GM18907 (cell line): ENCODE results near the gene PHC2.

Experiments
- ATAC-seq: cut with Tn5 transposase; IDR thresholded peaks from one replicate; pipeline ENCODE4 v1.9.1; 2021; ENCODE audit warnings: mild to moderate bottlenecking, moderate library complexity; ENCODE audit not compliant: unreplicated experiment

The PHC2 gene

DNA sequence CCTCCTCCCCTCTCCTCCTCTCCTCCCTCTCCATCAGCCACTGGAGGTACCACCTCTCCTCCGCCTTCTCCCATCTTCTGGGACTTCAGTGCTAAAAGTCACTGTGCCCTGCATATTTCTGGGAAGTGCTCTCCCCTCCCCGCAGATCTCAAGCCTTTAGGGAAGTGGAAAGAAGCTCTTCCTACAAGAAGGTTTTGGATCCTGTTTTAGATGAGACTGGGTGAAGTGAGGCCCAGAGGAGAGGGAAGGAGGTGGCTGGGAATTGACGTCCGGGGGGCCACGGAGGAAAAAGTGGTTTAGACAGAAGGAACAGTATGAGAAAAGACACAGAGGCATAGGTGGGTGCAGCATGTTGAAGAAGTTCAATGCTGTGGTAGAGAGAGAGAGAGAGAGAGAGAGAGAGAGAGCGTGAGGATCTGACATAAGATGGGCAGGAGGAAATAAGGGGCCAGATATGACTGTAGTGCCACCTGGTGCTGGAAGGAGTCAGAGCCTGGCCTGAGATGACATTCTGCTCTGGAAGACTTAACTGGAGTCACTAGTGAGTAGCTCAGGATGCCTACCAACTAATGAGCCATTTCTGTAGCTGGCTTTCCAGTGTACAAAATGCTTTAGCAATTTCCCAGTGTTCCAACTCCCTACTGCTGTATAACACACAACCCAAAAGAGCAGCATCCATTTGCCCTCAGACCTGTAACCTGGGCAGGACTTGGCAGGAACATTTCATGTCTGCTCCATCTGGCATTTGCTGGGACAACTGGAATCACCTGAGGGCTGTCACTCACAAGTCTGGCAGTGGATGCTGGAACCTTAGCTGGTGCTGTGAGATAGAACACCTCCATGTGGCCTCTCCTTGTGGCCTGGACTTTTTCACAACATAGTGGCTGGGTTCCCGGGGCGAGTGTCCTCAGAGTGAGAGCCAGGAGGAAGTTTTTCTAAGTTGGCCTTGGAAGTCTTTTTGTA, 24.9 kb upstream of the PHC2 start:
- peak; percentile 71 for ATAC-seq

- ATAC-seq: no peak
Measured at GRCh38 chr1:33454646-33455282, 23.9 kb upstream of the PHC2 start.

GRCh38 chr1:33446590-33446989, 15.7 kb upstream of the PHC2 start:
- no peak for ATAC-seq

DNA sequence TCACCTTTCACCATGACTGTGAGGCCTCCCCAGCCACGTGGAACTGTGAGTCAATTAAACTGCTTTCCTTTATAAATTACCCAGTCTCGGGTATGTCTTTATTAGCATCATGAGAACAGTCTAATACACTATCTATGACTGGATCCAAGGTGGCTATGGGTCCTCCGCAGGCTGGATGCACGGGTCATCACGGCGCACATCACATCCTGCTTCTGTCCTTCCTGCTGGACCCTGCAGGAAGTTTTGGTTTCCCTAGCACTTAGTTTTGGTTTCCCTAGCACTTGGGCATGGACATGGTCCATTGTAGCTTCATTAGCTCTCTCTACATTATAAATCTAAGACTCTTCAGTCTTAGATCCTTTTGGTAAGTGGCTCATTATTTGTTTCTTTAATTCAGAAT, 14.2 kb upstream of the PHC2 start:
- no peak for ATAC-seq

GRCh38 chr1:33443705-33444180, 12.8 kb upstream of the PHC2 start:
- no peak for ATAC-seq

DNA sequence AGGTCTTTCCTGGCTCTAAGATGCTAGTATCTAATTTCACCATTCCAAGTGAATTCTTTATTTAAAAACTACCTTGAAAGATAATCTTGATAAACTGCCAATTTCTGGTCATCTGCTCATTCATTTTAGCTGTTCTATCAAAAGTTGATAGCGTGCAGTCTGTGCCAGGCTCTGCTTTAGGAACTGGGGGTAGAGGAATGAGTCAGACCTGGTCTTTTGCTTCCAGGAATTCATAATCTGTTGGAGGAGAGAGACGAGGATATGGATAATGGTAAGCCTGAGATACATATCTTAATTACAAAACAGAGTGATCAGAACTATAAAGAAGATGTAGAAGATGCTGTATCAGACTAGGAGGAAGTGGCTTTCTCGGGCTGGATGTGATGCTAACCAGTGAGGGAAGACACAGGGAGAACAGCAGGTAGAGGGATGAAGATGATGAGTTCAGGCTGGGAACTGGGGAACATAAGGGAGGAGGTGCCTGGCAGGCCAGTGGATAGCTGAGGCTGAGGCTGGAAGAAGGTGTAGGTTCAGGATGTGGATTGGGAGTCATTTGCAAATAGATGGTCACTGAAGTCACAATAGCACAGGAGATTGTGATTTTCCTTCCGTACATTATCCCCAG, 12.3 kb upstream of the PHC2 start:
- no peak for ATAC-seq

DNA sequence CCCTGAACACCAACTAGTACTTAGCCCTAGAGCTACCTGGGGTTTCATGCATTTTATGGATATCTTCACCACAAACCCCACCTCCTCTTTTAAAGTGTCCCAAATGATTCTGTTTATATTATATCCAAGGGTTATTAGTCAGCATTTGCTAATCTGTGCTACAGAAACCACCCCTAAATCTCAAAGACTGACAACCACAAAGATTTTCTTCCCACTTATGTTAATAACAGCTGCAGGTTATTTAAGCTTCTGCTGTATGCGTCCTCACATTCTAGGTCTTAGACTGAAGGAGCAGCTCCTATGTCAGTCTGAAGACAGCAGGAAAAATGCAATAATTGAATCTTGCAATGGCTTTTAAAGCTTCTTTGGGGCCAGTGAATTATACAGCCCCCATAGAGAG, 11.2 kb upstream of the PHC2 start:
- no peak for ATAC-seq

- ATAC-seq: no peak
Measured at GRCh38 chr1:33441088-33441745, 10.3 kb upstream of the PHC2 start.

DNA sequence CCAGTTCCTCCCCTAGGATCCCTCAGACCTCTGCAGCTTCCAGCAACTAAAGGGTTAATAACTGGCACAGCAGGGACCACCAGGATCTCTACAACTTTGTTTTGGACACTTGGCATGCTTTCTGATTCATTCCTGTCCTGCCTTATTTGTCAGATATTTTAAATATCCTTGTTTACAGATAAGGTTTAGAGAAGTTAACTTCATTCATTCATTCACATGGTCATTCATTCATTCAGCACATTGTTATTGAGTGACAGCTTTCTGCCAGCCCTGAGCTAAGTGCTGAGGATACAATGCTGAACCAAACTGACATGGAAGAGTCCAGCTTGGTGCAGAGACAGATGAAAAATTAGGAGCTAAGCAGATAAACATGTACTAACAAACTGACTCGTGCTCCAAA, 8.8 kb upstream of the PHC2 start:
- no peak for ATAC-seq

GRCh38 chr1:33438364-33439160, 7.7 kb upstream of the PHC2 start:
- no peak for ATAC-seq

- no peak for ATAC-seq
Measured at GRCh38 chr1:33436557-33437285, 5.8 kb upstream of the PHC2 start.

DNA sequence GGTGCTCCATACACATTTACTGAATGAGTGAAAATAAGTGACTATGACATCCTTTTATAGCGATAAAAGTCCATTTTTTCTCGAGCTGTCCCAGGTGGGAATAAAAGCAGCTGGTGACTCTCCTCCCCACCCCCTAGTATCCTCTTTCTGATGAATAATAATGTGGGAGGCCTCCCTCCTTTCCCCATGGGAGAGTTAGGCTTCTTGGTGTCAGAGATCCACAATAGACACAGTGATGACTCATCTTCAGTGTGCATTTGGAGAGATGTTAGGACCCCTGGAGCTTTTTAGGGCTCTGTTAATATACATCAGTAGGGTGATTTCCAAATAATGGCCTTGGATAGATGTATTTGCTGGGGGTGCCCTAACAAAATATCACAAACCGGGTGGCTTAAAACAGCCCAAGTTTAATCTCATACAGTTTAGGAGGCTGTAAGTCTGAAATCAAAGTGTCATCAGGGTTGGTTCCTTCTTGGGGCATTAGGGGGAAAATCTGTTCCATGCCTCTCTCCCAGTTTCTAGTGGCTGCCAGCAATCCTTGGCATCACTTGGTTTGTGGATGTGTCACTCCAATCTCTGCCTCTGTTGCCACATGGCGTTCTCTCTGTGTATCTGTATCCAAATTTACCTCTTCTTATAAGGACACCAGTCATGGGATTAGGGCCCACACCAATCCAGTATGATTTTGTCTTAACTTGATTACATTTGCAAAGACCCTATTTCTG, 4.4 kb upstream of the PHC2 start:
- ATAC-seq: no peak

GRCh38 chr1:33434363-33434750, 3.5 kb upstream of the PHC2 start:
- ATAC-seq: no peak

- no peak for ATAC-seq
Measured at GRCh38 chr1:33433509-33434362, 2.8 kb upstream of the PHC2 start.

GRCh38 chr1:33429856-33430691, 821 bp downstream of the PHC2 start:
- ATAC-seq: peak; percentile 5

- no peak for ATAC-seq
Measured at GRCh38 chr1:33429332-33429731, 1.6 kb downstream of the PHC2 start.

DNA sequence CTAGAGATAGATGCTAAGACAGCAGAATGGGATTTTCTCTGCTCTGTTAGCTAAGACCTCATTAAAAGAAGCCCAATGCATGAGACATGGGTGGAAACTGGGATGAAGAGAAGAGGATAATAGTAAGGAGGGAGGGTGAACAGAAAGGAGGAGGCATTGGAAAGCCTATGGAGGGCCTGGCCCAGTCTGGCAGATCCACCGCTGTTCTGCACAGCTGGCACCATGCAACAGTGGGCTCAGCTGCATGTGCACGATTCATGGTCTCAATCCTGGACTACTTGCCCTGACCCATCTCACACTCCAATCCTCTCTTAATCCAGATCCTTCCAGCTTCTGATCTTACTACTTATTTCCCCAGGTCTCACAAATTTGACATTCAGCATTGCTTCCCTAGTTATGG, 2.2 kb downstream of the PHC2 start:
- no peak for ATAC-seq
